ENCODE measurements around the gene PRKCE.
A peak's percentile ranks its signal among the peaks of the same experiment; 100 is the strongest.

PRKCE gene

GRCh38 chr2:46146866-46147502, 495.5 kb downstream of the PRKCE start:
- DNase-seq (ENCODE audit: low spot score) = no peak

GRCh38 chr2:46147626-46148368, 496.3 kb downstream of the PRKCE start:
- no peak for DNase-seq (ENCODE audit: low spot score)

GRCh38 chr2:46148369-46148736, 496.9 kb downstream of the PRKCE start:
- DNase-seq (ENCODE audit: low spot score) = no peak

- DNase-seq (ENCODE audit: low spot score) = no peak
Observed at GRCh38 chr2:46150445-46150955, 499.0 kb downstream of the PRKCE start.

DNA sequence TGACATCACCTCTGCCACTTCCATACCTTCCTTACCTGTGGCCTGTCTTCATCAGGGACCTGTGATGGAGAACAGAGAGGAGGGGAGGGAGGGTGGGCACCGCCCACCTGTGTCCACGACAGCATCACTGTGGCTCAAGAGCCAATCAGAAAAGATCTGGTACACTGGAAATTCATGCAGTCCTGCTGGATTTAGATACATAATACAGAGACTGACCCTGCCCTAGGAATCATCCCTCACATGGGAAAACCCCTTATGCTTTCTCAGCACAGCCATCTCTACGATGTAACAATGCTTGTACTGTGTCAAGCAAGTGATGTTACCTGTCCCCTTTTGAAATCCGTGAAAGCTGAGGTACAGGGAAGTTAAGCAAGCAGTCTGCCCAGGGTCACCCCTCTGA, 500.1 kb downstream of the PRKCE start:
- no peak for DNase-seq (ENCODE audit: low spot score)

GRCh38 chr2:46153996-46154753, 502.7 kb downstream of the PRKCE start:
- DNase-seq (ENCODE audit: low spot score) = peak; percentile 45

- no peak for DNase-seq (ENCODE audit: low spot score)
Observed at GRCh38 chr2:46157072-46157965, 505.8 kb downstream of the PRKCE start.

DNA sequence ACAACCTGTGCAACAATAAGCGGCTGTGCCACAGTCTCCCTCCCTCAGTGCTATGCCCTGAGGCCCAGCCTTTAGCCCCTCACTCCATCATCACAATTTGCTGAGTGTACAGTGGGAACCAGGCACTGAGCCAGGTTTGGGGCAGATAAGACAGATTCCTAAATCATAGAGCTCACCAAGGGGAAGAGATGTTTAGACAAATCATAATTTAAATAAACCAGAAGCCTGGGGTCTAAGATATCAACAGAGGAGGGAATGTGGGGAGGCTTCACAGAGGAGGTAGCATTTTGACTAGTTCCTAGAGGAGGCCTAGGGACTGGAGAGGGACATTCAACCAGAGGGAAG, 506.5 kb downstream of the PRKCE start:
- no peak for DNase-seq (ENCODE audit: low spot score)

DNA sequence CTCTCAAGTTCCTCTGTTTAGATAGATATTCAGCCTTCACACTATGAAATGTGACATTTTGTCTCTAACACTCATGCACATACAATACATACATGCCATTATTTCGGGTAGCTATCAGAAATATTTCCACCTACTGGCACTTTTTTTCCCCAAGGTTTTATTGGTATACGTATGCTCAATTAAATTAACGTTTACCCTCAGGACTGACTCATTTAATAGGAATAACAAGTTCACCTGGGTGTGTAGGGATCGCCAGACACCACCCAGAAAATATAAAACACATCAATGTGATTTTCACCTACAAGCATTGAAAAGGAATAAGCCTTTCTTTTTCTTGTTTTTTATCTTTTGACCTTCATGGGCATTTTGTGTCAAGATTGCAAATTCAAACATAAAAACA, 507.2 kb downstream of the PRKCE start:
- DNase-seq (ENCODE audit: low spot score) = no peak

GRCh38 chr2:46160326-46160725, 508.9 kb downstream of the PRKCE start:
- no peak for DNase-seq (ENCODE audit: low spot score)

- DNase-seq (ENCODE audit: low spot score) = no peak
Observed at GRCh38 chr2:46161315-46161714, 509.8 kb downstream of the PRKCE start.

- no peak for DNase-seq (ENCODE audit: low spot score)
Observed at GRCh38 chr2:46161911-46162310, 510.4 kb downstream of the PRKCE start.

- DNase-seq (ENCODE audit: low spot score) = no peak
Observed at GRCh38 chr2:46162329-46163097, 511.0 kb downstream of the PRKCE start.

DNA sequence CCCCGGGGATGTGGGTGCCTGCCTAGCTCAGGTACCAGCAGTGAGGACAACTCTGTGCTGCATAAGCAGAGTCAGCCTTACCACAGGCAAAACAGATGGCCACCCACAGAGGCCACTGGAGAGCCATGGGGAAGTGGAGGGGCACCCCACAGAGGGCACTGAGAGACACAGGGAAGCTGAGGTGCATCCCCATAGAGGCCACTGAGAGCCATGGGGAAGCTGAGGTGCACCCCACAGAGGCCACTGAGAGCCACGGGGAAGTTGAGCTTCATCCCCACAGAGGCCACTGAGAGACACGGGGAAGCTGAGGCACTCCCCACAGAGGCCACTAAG, 511.6 kb downstream of the PRKCE start:
- no peak for DNase-seq (ENCODE audit: low spot score)

DNA sequence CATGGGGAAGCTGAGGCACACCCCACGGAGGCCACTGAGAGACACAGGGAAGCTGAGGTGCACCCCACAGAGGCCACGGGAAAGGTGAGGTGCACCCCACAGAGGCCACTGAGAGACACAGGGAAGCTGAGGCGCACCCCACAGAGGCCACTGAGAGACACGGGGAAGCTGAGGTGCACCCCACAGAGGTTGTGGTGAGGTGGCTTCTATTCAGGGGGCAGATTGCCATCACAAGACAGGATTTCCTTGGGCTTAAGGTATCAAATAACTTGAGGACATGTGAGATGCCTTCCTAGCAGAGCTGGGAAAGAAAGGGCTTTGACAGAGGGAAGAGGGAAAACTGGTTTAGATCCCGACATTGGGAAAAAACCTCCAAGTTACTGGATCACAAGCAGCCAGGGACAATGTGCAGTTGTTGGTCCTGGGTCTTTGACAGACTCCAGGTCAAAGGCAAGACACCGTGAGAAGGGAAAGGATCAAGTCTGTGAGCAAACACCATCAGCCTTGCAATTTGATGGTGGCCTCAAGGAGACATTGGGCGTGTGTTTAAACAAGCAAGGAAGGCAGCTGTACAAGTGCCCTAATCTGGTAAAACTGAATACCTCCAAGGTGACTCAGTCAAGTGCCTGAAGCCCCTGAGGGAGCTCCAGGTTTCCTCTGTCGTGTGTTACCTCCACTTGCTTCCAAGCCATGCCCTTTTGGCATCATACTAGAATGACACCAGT, 512.5 kb downstream of the PRKCE start:
- DNase-seq (ENCODE audit: low spot score) = no peak

- DNase-seq (ENCODE audit: low spot score) = no peak
Observed at GRCh38 chr2:46164529-46165301, 513.2 kb downstream of the PRKCE start.

DNA sequence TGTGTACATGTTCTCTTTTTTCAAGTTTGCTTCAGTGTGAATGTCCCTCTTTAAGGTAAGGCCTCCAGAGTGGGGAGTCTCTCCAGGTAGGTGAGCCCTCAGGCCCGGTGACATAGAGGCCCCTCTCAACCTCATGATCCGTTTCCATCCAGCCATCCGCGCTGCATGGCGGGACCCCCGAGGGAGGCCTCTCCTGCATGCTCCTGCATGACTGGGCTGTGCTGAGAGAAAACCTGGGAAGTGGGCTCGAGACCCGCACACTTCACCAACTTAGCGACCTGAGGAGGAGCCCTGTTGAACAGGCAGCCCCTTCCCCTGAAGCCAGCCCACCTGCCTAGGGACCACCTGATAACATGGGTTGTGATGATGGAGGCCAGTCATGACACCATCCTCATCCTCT, 514.4 kb downstream of the PRKCE start:
- no peak for DNase-seq (ENCODE audit: low spot score)

- no peak for DNase-seq (ENCODE audit: low spot score)
Observed at GRCh38 chr2:46167406-46167805, 515.9 kb downstream of the PRKCE start.

DNA sequence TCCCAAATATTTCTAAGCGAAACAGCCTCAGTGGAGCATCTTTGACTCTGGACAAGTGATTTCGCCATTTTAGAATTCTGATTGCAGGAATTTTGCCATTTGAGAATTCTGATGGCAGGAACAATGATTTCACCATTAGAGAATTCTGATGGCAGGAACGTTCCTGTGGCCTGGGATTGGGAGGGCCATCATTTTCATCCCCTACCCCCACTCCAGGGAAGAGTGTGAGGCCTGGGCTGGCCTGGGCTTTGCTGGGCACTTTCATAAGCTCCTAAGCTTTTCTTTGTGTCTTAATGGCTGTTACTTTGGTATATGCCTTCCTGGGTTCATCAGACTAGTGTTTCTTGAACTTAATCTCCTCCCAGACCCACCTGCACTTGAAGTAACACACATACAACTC, 516.4 kb downstream of the PRKCE start:
- DNase-seq (ENCODE audit: low spot score) = no peak

GRCh38 chr2:46169467-46169866, 518.0 kb downstream of the PRKCE start:
- no peak for DNase-seq (ENCODE audit: low spot score)

All from iPS-NIHi11 (cell line).